WTC11 (cell line): ENCODE data around the gene KY. TPM values are rescaled to one million over a fixed set of nuclear protein-coding genes. Genes with fewer than 3 reads are reported as not detected.

ENCODE experiments used
- ATAC-seq: fragments of 200-7000 bp; cut with Tn5 transposase; 2 replicates; pipeline ENCODE4 v1.10.0; 2021; ENCODE audit warnings: mild to moderate bottlenecking, moderate library complexity
- CTCF ChIA-PET: fragments of 300-600 bp; sonication (Branson Sonifier 250); formaldehyde crosslinking; loops from one replicate; lab custom pipeline; 2021; ENCODE audit warnings: antibody characterized with exemption; lab: Charles Lee
- POLR2A ChIA-PET: fragments of 350-600 bp; sonication (Branson Sonifier 250); formaldehyde crosslinking; loops from one replicate; lab custom pipeline; 2021; ENCODE audit warnings: antibody characterized with exemption; lab: Charles Lee
- DNase-seq: peaks from one replicate; pipeline ENCODE4 v3.0.0; 2021; ENCODE audit warnings: low spot score
- H3K27ac Mint-ChIP-seq: 2 replicates; pipeline ENCODE4 v1.8.0; 2021; ENCODE audit warnings: mixed read lengths
- H3K27me3 Mint-ChIP-seq: 2 replicates; pipeline ENCODE4 v1.8.0; 2021; ENCODE audit warnings: low read depth, mild to moderate bottlenecking, moderate library complexity, mixed read lengths
- H3K36me3 Mint-ChIP-seq: 2 replicates; pipeline ENCODE4 v1.8.0; 2021; ENCODE audit warnings: mixed read lengths
- H3K4me1 Mint-ChIP-seq: 2 replicates; pipeline ENCODE4 v1.8.0; 2022; ENCODE audit warnings: mixed read lengths
- H3K4me3 Mint-ChIP-seq: 2 replicates; pipeline ENCODE4 v1.8.0; 2021; ENCODE audit warnings: mild to moderate bottlenecking, moderate library complexity, mixed read lengths
- H3K9me3 Mint-ChIP-seq: 2 replicates; pipeline ENCODE4 v1.8.0; 2021; ENCODE audit warnings: mixed read lengths
- CREB1 ChIP-seq: sonication (generic); formaldehyde crosslinking; IDR thresholded peaks from 2 replicates; pipeline ENCODE4 v1.8.0; 2023; ENCODE audit warnings: mild to moderate bottlenecking, missing genetic modification reagents
- HMGA2 ChIP-seq: fragments of 250-450 bp; sonication (Bioruptor Pico); IDR thresholded peaks from 2 replicates; pipeline ENCODE4 v1.4.0; 2021; ENCODE audit warnings: mild to moderate bottlenecking, moderate library complexity
- KAT7 ChIP-seq: sonication (generic); formaldehyde crosslinking; IDR thresholded peaks from 2 replicates; pipeline ENCODE4 v1.8.1; 2023; ENCODE audit warnings: missing genetic modification reagents, mild to moderate bottlenecking, borderline replicate concordance
- NFATC4 ChIP-seq: fragments of 250-450 bp; sonication (Bioruptor Pico); IDR thresholded peaks from 2 replicates; pipeline ENCODE4 v1.9.0; 2021; ENCODE audit warnings: mild to moderate bottlenecking
- NFYB ChIP-seq: sonication (generic); formaldehyde crosslinking; conservative IDR thresholded peaks from 2 replicates; pipeline ENCODE4 v1.8.0; 2022; ENCODE audit warnings: low read depth, missing genetic modification reagents
- NR1H2 ChIP-seq: sonication (generic); formaldehyde crosslinking; IDR thresholded peaks from 2 replicates; pipeline ENCODE4 v1.9.0; 2021; ENCODE audit warnings: mild to moderate bottlenecking, moderate library complexity, missing genetic modification reagents
- RORB ChIP-seq: fragments of 250-450 bp; sonication (Bioruptor Pico); IDR thresholded peaks from 2 replicates; pipeline ENCODE4 v1.9.0; 2021; ENCODE audit warnings: mild to moderate bottlenecking
- total RNA-seq: library from RNA; stranded (reverse); gene quantifications from 3 replicates; pipeline ENCODE4 v1.2.3, GENCODE V29; 2021
- TF ChIP-seq, protein P1 (sequence below): sonication (generic); formaldehyde crosslinking; IDR thresholded peaks from 2 replicates; pipeline ENCODE4 v1.8.1; 2022; ENCODE audit warnings: low read depth, mild to moderate bottlenecking, moderate library complexity, missing genetic modification reagents, borderline replicate concordance
- TF ChIP-seq, protein P2 (sequence below): sonication (generic); formaldehyde crosslinking; IDR thresholded peaks from 2 replicates; pipeline ENCODE4 v1.8.0; 2022; ENCODE audit warnings: missing genetic modification reagents
- TF ChIP-seq, protein P3 (sequence below): sonication (generic); formaldehyde crosslinking; IDR thresholded peaks from 2 replicates; pipeline ENCODE4 v1.8.1; 2023; ENCODE audit warnings: mild to moderate bottlenecking, missing genetic modification reagents, moderate library complexity
- TF ChIP-seq, protein P4 (sequence below): fragments of 250-450 bp; sonication (Bioruptor Pico); IDR thresholded peaks from 2 replicates; pipeline ENCODE4 v1.9.0; 2021; ENCODE audit warnings: mild to moderate bottlenecking
- TF ChIP-seq, protein P5 (sequence below): sonication (generic); formaldehyde crosslinking; conservative IDR thresholded peaks from 2 replicates; pipeline ENCODE4 v1.8.1; 2022; ENCODE audit warnings: mild to moderate bottlenecking, missing genetic modification reagents
- TF ChIP-seq, protein P6 (sequence below): sonication (generic); formaldehyde crosslinking; IDR thresholded peaks from 2 replicates; pipeline ENCODE4 v1.8.1; 2023; ENCODE audit warnings: mild to moderate bottlenecking, missing genetic modification reagents, moderate library complexity
- TF ChIP-seq, protein P7 (sequence below): sonication (generic); formaldehyde crosslinking; IDR thresholded peaks from 2 replicates; pipeline ENCODE4 v1.8.1; 2022; ENCODE audit warnings: mild to moderate bottlenecking, moderate library complexity, missing genetic modification reagents

Gene KY
- total RNA-seq, 1 experiment from 2014 or later: not detected

DNA sequence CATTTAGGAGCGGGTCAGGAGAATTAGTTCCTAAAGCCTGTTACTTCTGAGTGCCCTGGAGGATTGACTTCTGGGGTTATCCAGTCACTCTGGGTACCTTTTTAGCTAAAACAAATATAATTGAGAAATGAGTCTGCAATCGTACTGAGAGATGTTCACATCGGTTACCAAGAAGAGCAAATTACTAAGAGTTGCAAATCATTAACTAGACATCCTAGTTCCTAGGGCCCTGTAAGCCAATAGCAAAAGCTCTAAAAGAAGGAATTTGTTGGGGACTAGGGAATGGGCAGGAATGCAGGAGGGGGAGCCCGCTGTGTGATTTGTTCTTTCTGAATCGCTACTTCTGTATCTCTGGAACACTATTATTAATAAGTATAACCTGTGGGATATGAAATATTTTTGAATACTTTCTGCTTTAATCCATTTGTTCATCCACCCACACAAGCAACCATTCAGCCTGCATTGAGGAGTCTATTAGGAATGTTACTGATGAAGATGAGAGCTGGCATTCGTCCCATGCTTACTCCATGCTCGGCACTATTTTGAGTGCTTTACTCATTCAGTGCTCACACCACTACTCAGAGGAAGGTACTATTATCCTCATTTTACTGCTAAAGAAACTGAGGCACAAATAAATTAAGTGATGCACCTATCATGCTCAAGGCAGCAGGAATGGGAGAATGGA, 31.5 kb upstream of the KY start (continued):
- TF ChIP-seq, protein P1, sequence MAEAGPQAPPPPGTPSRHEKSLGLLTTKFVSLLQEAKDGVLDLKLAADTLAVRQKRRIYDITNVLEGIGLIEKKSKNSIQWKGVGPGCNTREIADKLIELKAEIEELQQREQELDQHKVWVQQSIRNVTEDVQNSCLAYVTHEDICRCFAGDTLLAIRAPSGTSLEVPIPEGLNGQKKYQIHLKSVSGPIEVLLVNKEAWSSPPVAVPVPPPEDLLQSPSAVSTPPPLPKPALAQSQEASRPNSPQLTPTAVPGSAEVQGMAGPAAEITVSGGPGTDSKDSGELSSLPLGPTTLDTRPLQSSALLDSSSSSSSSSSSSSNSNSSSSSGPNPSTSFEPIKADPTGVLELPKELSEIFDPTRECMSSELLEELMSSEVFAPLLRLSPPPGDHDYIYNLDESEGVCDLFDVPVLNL (CRISPR knock-in tag): no peak
- TF ChIP-seq NFYB: no peak
- TF ChIP-seq RORB (CRISPR knock-in tag): no peak
- TF ChIP-seq, protein P2, sequence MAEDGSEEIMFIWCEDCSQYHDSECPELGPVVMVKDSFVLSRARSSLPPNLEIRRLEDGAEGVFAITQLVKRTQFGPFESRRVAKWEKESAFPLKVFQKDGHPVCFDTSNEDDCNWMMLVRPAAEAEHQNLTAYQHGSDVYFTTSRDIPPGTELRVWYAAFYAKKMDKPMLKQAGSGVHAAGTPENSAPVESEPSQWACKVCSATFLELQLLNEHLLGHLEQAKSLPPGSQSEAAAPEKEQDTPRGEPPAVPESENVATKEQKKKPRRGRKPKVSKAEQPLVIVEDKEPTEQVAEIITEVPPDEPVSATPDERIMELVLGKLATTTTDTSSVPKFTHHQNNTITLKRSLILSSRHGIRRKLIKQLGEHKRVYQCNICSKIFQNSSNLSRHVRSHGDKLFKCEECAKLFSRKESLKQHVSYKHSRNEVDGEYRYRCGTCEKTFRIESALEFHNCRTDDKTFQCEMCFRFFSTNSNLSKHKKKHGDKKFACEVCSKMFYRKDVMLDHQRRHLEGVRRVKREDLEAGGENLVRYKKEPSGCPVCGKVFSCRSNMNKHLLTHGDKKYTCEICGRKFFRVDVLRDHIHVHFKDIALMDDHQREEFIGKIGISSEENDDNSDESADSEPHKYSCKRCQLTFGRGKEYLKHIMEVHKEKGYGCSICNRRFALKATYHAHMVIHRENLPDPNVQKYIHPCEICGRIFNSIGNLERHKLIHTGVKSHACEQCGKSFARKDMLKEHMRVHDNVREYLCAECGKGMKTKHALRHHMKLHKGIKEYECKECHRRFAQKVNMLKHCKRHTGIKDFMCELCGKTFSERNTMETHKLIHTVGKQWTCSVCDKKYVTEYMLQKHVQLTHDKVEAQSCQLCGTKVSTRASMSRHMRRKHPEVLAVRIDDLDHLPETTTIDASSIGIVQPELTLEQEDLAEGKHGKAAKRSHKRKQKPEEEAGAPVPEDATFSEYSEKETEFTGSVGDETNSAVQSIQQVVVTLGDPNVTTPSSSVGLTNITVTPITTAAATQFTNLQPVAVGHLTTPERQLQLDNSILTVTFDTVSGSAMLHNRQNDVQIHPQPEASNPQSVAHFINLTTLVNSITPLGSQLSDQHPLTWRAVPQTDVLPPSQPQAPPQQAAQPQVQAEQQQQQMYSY (CRISPR knock-in tag): no peak
- TF ChIP-seq CREB1 (CRISPR knock-in tag): no peak

DNA sequence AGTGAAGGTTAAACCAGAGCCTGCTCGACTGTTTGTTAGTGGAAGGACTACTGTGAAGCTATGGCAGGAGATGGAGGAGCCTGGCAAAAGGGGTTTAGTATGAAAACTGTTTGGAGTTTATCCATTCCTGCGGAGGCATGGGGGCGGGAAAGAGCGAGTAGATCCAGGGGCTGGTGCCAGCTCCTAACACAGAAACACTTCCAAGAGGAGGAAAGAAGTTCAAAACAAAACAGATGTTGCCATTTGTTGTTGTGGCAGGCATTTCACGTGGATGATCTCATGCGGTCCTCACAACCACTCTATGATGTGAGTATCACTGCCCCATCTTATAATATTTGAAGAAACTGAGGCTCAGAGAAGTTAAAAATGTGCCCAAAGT, 30.7 kb upstream of the KY start:
- Mint-ChIP-seq H3K9me3 (no peaks in the 10 kb centered on the region), H3K4me3 (no peak overlapping the region), H3K36me3 (no peaks in the 10 kb centered on the region), H3K4me1 (peaks cover 7% of the 10 kb centered on the region), H3K27ac (no peak overlapping the region), H3K27me3 (peaks cover 4% of the 10 kb centered on the region)
- POLR2A ChIA-PET: no interaction called here
- DNase-seq (no peak), ATAC-seq (no peak)
- CTCF ChIA-PET: interaction anchor here (0.6 to 1.5 kb wide), 3 partner anchors 41 to 81 kb away, joined by 3 to 5 read pairs (median 3); no protein-coding TSS in a partner anchor
- no peak for TF ChIP-seq NFATC4 (CRISPR knock-in tag)
- no peak for TF ChIP-seq KAT7
- TF ChIP-seq, protein P3, sequence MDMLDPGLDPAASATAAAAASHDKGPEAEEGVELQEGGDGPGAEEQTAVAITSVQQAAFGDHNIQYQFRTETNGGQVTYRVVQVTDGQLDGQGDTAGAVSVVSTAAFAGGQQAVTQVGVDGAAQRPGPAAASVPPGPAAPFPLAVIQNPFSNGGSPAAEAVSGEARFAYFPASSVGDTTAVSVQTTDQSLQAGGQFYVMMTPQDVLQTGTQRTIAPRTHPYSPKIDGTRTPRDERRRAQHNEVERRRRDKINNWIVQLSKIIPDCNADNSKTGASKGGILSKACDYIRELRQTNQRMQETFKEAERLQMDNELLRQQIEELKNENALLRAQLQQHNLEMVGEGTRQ (CRISPR knock-in tag): no peak
- TF ChIP-seq, protein P4, sequence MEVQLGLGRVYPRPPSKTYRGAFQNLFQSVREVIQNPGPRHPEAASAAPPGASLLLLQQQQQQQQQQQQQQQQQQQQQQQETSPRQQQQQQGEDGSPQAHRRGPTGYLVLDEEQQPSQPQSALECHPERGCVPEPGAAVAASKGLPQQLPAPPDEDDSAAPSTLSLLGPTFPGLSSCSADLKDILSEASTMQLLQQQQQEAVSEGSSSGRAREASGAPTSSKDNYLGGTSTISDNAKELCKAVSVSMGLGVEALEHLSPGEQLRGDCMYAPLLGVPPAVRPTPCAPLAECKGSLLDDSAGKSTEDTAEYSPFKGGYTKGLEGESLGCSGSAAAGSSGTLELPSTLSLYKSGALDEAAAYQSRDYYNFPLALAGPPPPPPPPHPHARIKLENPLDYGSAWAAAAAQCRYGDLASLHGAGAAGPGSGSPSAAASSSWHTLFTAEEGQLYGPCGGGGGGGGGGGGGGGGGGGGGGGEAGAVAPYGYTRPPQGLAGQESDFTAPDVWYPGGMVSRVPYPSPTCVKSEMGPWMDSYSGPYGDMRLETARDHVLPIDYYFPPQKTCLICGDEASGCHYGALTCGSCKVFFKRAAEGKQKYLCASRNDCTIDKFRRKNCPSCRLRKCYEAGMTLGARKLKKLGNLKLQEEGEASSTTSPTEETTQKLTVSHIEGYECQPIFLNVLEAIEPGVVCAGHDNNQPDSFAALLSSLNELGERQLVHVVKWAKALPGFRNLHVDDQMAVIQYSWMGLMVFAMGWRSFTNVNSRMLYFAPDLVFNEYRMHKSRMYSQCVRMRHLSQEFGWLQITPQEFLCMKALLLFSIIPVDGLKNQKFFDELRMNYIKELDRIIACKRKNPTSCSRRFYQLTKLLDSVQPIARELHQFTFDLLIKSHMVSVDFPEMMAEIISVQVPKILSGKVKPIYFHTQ (CRISPR knock-in tag): no peak
- no peak for TF ChIP-seq HMGA2 (CRISPR knock-in tag)
- TF ChIP-seq, protein P5, sequence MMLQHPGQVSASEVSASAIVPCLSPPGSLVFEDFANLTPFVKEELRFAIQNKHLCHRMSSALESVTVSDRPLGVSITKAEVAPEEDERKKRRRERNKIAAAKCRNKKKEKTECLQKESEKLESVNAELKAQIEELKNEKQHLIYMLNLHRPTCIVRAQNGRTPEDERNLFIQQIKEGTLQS (CRISPR knock-in tag): no peak
- TF ChIP-seq, protein P6, sequence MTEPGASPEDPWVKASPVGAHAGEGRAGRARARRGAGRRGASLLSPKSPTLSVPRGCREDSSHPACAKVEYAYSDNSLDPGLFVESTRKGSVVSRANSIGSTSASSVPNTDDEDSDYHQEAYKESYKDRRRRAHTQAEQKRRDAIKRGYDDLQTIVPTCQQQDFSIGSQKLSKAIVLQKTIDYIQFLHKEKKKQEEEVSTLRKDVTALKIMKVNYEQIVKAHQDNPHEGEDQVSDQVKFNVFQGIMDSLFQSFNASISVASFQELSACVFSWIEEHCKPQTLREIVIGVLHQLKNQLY (CRISPR knock-in tag): no peak
- no peak for TF ChIP-seq NR1H2 (CRISPR knock-in tag)
- TF ChIP-seq, protein P7, sequence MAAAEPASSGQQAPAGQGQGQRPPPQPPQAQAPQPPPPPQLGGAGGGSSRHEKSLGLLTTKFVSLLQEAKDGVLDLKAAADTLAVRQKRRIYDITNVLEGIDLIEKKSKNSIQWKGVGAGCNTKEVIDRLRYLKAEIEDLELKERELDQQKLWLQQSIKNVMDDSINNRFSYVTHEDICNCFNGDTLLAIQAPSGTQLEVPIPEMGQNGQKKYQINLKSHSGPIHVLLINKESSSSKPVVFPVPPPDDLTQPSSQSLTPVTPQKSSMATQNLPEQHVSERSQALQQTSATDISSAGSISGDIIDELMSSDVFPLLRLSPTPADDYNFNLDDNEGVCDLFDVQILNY (CRISPR knock-in tag): no peak
